GM21723 (cell line): Measurements from ENCODE around the gene CLIC5.

Experiments used
- ATAC-seq: cut with Tn5 transposase; IDR thresholded peaks from one replicate; pipeline ENCODE4 v1.9.1; 2021; ENCODE audit warnings: mild to moderate bottlenecking, moderate library complexity; ENCODE audit not compliant: unreplicated experiment

The CLIC5 gene

DNA sequence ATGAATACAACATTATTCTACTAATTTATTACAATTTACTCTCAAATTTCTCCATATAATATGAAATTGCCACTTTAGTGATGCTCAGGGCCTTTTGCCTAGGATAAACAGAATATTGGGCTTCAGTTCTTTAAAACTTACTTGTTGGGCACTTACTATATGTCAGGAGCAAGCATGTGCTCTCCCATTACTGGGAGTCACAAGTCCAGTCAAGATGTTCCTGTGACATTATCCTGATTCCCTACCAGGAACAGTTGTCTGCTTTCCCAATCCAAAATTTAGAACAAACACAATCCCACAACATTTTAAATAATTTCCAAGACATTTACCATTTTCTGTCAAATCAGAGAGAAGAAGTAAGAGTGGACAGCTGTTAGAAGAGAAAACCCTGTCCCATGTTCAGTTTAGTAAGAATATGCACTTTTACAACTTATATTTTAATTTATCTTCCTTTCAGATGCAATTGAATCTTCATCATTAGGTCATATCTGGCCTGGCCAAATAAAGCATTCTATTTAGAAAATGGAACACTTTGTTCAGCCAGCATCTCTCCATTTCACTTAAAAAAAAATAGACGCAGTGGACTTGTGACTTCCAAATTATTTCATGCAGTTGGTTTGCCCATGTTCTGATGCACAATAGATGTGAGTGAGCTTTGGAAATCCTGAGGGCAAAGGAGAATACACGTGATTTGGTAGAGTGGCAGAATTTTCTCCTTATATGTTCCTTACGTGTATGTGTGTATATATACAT, 159.8 kb downstream of the CLIC5 start:
- no peak for ATAC-seq

- ATAC-seq: no peak
These were observed 161.4 kb downstream of the CLIC5 start for GRCh38 chr6:45854149-45854742.

GRCh38 chr6:45851034-45851400, 164.6 kb downstream of the CLIC5 start:
- ATAC-seq: no peak

DNA sequence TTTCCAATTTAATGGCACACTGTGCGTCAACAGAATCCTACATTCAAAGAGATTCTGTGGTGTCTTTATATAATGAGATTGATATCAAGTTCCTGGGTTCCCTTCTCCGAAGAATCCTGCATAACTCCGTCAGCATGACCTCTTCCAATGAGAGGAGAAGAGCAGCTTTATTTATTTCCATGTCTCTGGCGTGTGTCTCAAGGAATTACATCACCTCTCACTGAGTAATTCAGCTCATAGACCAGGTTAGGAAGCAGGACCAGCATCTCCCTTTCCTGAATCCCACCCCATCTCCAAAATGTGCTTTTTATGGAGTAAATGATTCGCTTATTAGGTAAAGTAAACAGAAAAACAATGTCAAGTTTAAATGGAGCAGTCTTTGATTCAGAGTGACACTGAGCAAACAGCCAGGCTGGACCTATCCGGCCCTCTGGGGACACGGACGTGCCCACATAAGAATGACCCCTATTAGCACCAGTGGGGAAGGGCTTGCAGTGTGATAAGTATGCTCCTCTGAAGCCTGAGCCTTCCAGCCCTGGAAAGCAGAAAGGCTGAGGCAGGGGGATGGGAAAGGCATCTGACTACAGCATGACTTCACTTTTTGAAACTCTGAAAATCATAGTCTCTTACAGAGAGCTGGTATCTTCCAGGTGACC, 165.2 kb downstream of the CLIC5 start:
- no peak for ATAC-seq

DNA sequence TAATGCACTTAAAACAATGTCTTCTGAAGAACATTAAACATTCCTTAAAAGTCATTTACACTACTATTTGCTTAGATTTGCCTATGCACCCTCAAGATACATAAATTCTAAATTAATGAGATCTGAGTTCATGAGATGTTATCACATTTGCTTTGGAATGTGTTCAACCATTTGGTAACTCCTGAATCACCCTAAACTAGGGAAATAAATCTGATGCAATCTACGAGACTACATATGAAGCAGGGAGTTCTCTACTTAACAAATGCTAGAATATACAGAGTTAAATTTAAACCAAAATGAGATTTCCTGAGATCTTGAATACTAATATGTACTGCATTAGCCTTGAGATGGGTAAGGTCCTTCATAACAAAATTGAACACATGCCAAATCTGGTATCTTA, 170.1 kb downstream of the CLIC5 start:
- no peak for ATAC-seq

DNA sequence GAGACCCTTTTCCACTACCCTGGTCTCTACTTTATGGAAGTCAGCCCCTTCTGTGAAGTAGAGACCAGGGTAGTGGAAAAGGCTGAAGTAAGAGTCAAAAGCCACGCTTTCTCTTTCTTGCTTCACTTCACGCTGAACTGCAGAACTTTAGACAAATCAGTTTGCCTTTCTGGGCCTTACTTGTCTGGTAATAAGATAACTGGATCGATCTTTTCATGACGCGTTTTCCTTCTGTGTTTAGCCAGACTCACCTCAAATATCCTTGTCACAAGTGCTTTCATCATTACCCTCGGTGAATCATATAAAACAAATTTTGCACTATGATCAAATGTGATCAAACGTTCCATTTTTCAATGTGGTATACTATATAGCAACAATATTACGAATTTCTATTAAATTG, 170.7 kb downstream of the CLIC5 start:
- ATAC-seq: no peak

DNA sequence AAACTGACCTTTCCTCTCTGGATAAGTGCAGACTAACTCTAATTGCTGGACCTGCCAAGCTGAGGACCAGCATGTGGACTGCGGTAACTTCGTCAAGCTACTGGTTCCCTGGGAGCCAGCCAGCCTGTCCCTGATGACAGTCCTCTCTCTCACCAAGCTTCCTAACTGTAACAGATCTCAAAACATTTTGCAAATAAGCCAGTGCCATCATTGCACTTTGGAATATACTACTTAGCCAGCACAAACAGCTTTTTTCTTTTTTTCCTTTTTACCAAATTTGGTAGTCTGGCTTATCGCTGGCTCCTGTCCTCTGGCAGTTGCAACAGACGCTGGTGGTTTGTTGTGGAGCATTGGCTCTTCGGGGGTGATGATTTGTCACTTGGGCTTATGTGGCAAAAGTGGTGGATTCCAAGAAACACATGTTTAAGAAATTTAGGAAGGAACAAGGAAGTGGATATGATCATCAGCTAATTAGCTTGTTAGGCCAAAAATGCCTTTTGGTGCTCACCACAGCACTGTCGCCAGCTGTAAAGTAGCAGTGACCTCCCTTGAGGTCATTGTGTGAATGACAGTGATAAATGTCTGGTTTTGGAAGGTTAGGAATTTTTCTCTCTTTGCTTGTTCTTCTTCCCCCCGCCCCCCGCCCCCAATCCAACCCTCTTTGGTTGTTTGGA, 171.7 kb downstream of the CLIC5 start:
- ATAC-seq: no peak

- no peak for ATAC-seq
These were observed 174.6 kb downstream of the CLIC5 start for GRCh38 chr6:45841062-45841461.

GRCh38 chr6:45838996-45839395, 176.7 kb downstream of the CLIC5 start:
- ATAC-seq: no peak

GRCh38 chr6:45838451-45838850, 177.2 kb downstream of the CLIC5 start:
- ATAC-seq: no peak

DNA sequence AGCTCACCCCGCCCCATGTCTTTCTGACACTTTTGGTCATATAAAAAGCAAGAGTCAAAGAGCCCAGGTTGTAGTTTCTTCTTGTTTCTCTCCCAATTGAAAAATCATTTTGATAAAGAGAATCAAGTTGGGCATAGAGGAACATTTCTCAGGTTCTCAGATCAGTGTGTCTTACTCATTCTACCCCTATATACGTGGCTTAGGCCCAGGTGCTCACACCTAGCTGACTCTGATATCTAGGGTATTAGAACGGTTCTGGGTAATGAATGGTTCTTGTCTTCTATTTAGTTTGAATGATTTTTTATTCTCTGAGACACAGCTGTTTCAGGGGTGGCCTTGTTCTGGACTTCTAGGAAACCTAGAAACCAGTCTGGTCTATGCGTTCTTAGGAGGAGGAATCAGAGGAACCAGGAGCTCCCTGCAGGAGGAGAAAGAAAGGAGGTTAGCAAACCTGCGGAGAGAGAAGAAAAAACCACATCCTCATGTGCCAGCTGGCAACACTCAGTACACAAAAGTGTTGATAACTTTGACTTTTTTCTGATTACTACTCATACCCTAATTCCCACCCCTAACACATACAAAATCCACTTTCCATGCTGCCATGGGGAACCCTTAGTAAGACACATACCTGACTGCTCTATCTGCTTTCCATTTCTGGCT, 178.0 kb downstream of the CLIC5 start:
- ATAC-seq: no peak

GRCh38 chr6:45836984-45837383, 178.7 kb downstream of the CLIC5 start:
- ATAC-seq: no peak

- no peak for ATAC-seq
These were observed 179.2 kb downstream of the CLIC5 start for GRCh38 chr6:45836438-45836824.

GRCh38 chr6:45835721-45836437, 179.8 kb downstream of the CLIC5 start:
- ATAC-seq: no peak

GRCh38 chr6:45832063-45832462, 183.6 kb downstream of the CLIC5 start:
- no peak for ATAC-seq
